GM19023 (cell line): Measurements from ENCODE around the gene NDUFA12.

Experiments used
- ATAC-seq: cut with Tn5 transposase; IDR thresholded peaks from one replicate; pipeline ENCODE4 v1.9.1; 2021; ENCODE audit warnings: mild to moderate bottlenecking, moderate library complexity; ENCODE audit not compliant: unreplicated experiment

Gene NDUFA12

DNA sequence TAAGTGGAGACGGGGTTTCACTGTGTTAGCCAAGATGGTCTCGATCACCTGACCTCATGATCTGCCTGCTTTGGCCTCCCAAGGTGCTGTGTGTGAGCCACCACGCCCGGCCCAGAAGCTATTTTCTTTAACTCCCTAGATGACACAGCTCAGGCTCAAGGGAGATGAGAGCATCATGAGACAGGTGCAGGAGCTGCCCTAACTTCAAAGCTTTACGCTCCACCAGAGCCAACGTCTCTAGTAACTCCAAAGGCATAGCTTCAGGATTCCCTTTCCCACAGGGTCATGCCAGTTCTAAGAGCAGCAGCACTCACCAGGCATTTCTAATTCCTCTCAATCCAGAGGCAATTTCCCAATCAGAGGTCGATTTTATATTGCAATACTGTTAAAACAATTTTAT, 21.0 kb downstream of the NDUFA12 start:
- no peak for ATAC-seq

DNA sequence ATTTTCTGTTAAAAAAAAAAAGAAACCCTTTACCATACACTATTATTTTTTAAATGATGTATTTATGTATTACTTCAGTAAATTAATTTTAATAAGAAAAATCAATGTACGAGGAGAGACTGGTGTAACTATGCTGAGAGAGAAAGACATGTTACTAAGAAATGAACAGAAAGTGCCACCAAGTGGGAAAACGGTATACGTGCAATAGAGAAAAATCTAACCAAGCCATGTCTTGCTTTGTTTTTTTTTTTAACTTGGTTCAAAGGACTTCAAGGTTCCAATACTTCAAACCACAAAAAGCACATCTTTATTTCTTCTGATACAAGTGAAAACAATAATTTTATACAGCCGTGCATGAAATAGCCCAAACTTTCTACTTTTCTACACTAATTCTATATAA, 22.9 kb downstream of the NDUFA12 start:
- no peak for ATAC-seq

DNA sequence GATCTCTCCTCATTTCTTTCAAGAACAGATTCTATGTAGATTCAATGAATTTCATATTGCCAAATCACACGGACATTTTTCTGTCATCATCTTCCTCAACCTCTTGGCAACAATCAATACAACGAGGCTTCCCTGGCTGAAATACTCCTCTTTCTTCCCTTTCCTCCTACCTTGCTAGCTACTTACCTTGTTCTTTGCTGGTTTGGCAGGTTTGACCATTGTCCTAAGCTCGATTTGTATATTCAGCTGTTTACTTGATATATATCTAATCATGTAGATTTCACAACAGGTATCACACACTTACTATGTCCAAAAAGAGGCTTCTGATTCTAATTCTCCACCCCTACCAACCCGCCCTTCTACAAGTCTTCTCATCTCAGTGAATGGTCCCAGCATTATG, 23.6 kb downstream of the NDUFA12 start:
- ATAC-seq: no peak

GRCh38 chr12:94977766-94978468, 25.6 kb downstream of the NDUFA12 start:
- no peak for ATAC-seq

- ATAC-seq: no peak
These were observed 30.3 kb downstream of the NDUFA12 start for GRCh38 chr12:94973221-94973620.

DNA sequence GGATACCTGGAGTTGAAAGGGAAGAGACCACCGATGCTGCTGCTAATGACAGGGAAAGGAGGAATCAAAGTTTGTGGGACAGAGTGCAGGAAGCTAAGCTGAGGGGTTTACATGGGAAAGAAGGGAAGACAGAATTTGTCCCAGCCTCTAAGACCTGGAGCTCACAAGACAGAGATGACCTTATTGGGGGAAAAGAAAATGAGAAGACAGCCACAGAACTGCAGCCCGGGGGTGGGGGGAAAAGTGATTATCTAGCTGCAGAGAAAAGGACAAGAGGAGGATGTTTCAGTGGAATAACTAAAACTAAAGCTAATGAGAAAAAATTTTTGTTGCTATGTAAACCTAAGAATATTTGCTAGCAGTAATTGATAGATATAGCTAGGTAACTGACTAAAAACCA, 30.7 kb downstream of the NDUFA12 start:
- ATAC-seq: no peak

- no peak for ATAC-seq
These were observed 31.6 kb downstream of the NDUFA12 start for GRCh38 chr12:94971923-94972322.

DNA sequence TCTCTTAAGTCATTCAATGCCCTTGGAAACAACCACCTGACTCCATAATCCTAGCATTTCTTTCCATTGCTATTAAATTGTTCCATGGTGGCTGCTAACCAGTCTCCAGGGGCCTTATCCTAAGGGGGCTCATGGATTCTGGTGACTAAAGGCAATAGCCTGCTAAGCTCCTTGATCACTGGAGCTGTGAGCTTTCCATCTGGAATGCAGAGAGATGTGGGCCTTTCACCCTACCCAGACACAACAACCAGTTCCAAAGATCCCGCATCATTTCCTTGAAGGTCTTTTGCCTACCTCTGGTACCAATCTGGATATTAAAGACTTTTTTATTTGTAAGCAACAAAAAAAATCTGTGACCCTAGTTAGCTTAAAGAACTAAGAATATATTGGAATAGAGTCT, 32.9 kb downstream of the NDUFA12 start:
- ATAC-seq: no peak

GRCh38 chr12:94969424-94969823, 34.1 kb downstream of the NDUFA12 start:
- no peak for ATAC-seq

- no peak for ATAC-seq
These were observed 37.4 kb downstream of the NDUFA12 start for GRCh38 chr12:94965982-94966630.

- no peak for ATAC-seq
These were observed 39.8 kb downstream of the NDUFA12 start for GRCh38 chr12:94963649-94964048.

DNA sequence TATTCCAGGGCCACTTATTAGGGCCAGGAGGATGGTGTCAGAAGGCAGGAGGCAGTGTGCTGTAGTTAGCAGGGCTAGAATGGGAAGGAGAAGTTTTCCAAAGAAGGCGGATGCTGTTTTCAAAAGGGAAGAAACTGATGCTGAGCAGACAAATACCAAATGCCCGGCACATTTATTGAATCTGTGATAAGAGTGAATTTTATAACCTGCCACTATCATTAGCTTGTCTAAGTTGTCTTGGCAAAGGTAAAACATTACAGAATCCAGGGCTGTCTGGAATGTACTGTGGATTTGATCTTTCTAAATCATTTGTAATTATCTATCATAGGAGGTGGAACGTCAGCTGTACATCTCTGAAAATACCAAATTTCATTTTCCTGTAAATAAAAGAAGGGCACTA, 40.8 kb downstream of the NDUFA12 start:
- ATAC-seq: no peak

DNA sequence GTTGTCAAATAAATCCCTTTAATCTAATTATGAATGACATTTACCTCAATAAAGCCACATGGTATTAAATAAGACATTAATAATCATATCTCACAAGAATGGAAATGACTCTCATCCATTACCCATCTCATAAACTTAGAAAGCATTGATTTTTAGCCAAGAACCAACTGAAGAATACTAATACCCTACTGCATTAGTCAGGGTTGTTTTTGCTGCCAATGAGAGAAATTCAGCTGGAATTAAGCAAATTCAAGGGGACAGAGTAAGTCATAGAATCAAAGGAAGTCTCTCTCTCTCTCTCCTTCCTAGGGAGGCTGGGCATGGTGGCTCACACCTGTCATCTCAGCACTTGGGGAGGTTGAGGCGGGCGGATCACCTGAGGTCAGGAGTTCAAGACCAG, 41.6 kb downstream of the NDUFA12 start:
- no peak for ATAC-seq

DNA sequence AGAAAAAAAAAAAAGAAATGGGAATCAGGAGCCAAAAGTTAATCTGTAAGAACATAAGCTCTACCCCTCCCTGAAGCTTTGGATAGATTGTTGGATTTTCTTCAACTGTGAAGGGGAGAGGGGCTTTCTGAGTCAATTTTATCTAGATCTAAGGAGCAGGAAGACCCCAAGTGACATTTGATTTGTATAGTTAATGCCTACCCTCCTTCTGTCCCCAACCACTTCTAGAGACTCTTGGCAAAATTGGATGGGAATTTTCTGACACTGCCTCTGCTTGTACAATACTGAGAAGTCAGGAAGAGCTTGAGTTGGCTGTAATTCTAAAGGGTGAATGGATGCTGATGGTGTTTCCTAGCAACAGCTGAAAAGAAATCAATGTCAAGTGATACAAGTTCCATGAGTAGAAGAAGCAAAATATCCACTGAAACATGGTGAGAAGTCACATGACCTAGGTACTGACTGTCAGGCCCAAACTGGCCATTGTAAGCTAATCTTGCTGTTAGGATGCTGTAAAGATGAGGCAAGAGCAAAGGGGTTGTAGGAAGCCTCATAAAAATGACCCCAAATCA, 42.2 kb downstream of the NDUFA12 start:
- ATAC-seq: no peak

GRCh38 chr12:94957006-94957405, 46.5 kb downstream of the NDUFA12 start:
- ATAC-seq: no peak

DNA sequence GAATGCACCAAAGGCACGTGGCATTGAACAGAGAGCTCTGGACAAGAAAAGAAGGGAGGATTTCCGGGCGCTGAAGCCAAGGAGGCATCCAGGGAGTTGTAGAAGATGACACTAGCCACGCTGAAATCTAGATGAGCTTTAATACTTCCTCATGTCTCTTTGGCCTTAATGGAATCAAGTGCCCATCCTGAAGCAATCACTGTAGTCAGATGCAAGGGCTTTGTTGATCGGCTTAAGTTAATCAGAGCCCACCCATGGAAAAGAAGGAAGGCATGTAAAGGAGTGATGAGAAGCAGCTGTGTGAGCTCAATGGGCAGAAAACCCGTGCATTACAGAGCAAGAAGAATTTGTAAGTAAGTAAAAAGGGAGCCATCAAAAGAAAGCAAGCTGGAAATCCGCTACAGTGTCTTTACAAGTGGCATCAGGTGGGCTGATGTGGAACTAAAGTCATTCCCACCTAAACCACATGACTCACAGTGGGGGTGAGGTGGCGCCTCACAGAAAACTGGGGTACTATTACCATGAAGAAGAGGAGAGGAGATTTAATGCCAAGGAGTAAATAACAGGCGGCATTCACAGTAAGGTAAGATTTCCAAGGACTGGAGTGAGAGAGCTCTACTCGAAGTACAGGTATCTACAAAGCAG, 48.4 kb downstream of the NDUFA12 start:
- no peak for ATAC-seq

- ATAC-seq: no peak
These were observed 49.3 kb downstream of the NDUFA12 start for GRCh38 chr12:94954029-94954685.

GRCh38 chr12:94952325-94952724, 51.2 kb downstream of the NDUFA12 start:
- no peak for ATAC-seq

- no peak for ATAC-seq
These were observed 52.2 kb downstream of the NDUFA12 start for GRCh38 chr12:94951071-94951934.

DNA sequence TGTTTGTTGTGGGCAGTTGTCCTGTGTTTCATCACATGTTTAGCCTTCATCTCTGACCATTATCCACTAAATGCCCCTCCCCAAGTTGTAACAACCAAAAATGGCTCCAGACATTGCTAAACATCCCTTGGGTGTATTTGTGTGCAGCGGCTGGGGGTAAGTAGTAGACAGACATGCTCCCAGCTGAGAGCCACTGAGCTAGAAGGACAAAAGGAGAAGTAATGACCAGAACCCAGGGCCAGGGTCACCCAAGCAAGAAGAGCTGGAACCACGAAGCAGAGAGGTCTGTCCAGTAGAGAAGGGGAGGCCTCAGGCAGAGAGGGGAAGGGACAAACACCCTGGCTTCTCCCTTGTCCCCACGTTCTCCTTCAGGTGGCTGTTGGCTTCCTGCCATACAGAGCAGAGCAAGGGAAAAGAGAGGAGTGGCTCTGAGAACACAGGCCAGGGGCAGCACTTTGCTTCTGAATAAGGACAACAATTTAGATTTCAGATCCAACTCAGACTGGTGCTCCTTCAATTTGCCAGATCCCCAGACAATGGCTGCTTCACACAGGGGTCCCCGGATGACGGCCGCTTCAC, 55.2 kb downstream of the NDUFA12 start:
- no peak for ATAC-seq
